ENCODE results near the gene FAM47E.

GRCh38 chr4:76309939-76310550 is 58.5 kb downstream of the FAM47E start:
- TF ChIP-seq FOXA1 (IDR thresholded peaks at IDR 0.05): no peak
- peak; percentile 34 for TF ChIP-seq REST (IDR thresholded peaks at IDR 0.05)
- TF ChIP-seq, protein P1, sequence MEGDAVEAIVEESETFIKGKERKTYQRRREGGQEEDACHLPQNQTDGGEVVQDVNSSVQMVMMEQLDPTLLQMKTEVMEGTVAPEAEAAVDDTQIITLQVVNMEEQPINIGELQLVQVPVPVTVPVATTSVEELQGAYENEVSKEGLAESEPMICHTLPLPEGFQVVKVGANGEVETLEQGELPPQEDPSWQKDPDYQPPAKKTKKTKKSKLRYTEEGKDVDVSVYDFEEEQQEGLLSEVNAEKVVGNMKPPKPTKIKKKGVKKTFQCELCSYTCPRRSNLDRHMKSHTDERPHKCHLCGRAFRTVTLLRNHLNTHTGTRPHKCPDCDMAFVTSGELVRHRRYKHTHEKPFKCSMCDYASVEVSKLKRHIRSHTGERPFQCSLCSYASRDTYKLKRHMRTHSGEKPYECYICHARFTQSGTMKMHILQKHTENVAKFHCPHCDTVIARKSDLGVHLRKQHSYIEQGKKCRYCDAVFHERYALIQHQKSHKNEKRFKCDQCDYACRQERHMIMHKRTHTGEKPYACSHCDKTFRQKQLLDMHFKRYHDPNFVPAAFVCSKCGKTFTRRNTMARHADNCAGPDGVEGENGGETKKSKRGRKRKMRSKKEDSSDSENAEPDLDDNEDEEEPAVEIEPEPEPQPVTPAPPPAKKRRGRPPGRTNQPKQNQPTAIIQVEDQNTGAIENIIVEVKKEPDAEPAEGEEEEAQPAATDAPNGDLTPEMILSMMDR (IDR thresholded peaks at IDR 0.05; ENCODE audit: low read depth, low read length, missing input control): no peak
- peak in 1 of 2 donors; percentile 11 for TF ChIP-seq RAD21 (IDR thresholded peaks at IDR 0.05)

All from liver (tissue), 3 donors.